ENCODE results near the gene ARL15. TPM values are rescaled to one million over a fixed set of nuclear protein-coding genes. Genes with fewer than 3 reads are reported as not detected.

Gene ARL15
- total RNA-seq, 1 donor from 2014 or later = 42.3 TPM

GRCh38 chr5:54257366-54258118, 52.8 kb downstream of the ARL15 start:
- H3K9ac ChIP-seq (ENCODE audit: low read depth in 1 of 3, low read length in 3 of 3) = no peak overlapping the region
- no peaks in the 10 kb centered on the region for H3K27me3 ChIP-seq (ENCODE audit: control insufficient read depth in 3 of 3, insufficient read depth in 3 of 3, low read length in 3 of 3)
- no peaks in the 10 kb centered on the region for H3K9me3 ChIP-seq (ENCODE audit: control insufficient read depth in 3 of 3, low read length in 3 of 3)
- H3K4me3 ChIP-seq (ENCODE audit: low read length in 3 of 3) = no peak overlapping the region
- H3K36me3 ChIP-seq (ENCODE audit: control insufficient read depth in 3 of 3, insufficient read depth in 3 of 3, low read length in 3 of 3) = no peaks in the 10 kb centered on the region
- no peak overlapping the region for H3K27ac ChIP-seq (ENCODE audit: low read depth, low read length)
- peaks cover 0 to 3% (median 0%) of the 10 kb centered on the region in 3 donors for H3K4me1 ChIP-seq (ENCODE audit: control insufficient read depth in 3 of 3, insufficient read depth in 3 of 3, low read length in 3 of 3)

- no peak overlapping the region for H3K27ac ChIP-seq (ENCODE audit: low read depth, low read length)
- H3K9ac ChIP-seq (ENCODE audit: low read depth in 1 of 3, low read length in 3 of 3) = peak overlapping the region in 2 of 3 donors; percentile 26 to 48
- H3K9me3 ChIP-seq (ENCODE audit: control insufficient read depth in 3 of 3, low read length in 3 of 3) = no peaks in the 10 kb centered on the region
- peak overlapping the region in 2 of 3 donors; percentile 7 to 64 for H3K4me3 ChIP-seq (ENCODE audit: low read length in 3 of 3)
- H3K4me1 ChIP-seq (ENCODE audit: control insufficient read depth in 3 of 3, insufficient read depth in 3 of 3, low read length in 3 of 3) = peaks cover 3% of the 10 kb centered on the region in 3 donors
- H3K36me3 ChIP-seq (ENCODE audit: control insufficient read depth in 3 of 3, insufficient read depth in 3 of 3, low read length in 3 of 3) = no peaks in the 10 kb centered on the region
- H3K27me3 ChIP-seq (ENCODE audit: control insufficient read depth in 3 of 3, insufficient read depth in 3 of 3, low read length in 3 of 3) = no peaks in the 10 kb centered on the region
These were observed 55.7 kb downstream of the ARL15 start for GRCh38 chr5:54254482-54255198.

- no peaks in the 10 kb centered on the region for H3K36me3 ChIP-seq (ENCODE audit: control insufficient read depth in 3 of 3, insufficient read depth in 3 of 3, low read length in 3 of 3)
- no peak overlapping the region for H3K9ac ChIP-seq (ENCODE audit: low read depth in 1 of 3, low read length in 3 of 3)
- H3K4me3 ChIP-seq (ENCODE audit: low read length in 3 of 3) = no peak overlapping the region
- no peaks in the 10 kb centered on the region for H3K27me3 ChIP-seq (ENCODE audit: control insufficient read depth in 3 of 3, insufficient read depth in 3 of 3, low read length in 3 of 3)
- H3K9me3 ChIP-seq (ENCODE audit: control insufficient read depth in 3 of 3, low read length in 3 of 3) = no peaks in the 10 kb centered on the region
- peaks cover 3 to 4% (median 3%) of the 10 kb centered on the region in 3 donors for H3K4me1 ChIP-seq (ENCODE audit: control insufficient read depth in 3 of 3, insufficient read depth in 3 of 3, low read length in 3 of 3)
- no peak overlapping the region for H3K27ac ChIP-seq (ENCODE audit: low read depth, low read length)
These were observed 58.4 kb downstream of the ARL15 start for GRCh38 chr5:54251981-54252380.

- Histone ChIP-seq H3K4me1 (ENCODE audit: control insufficient read depth in 3 of 3, insufficient read depth in 3 of 3, low read length in 3 of 3) (peaks cover 0 to 4% (median 3%) of the 10 kb centered on the region in 3 donors), H3K9me3 (ENCODE audit: control insufficient read depth in 3 of 3, low read length in 3 of 3) (no peaks in the 10 kb centered on the region), H3K27ac (ENCODE audit: low read depth, low read length) (no peak overlapping the region), H3K4me3 (ENCODE audit: low read length in 3 of 3) (no peak overlapping the region), H3K36me3 (ENCODE audit: control insufficient read depth in 3 of 3, insufficient read depth in 3 of 3, low read length in 3 of 3) (no peaks in the 10 kb centered on the region), H3K9ac (ENCODE audit: low read depth in 1 of 3, low read length in 3 of 3) (no peak overlapping the region), H3K27me3 (ENCODE audit: control insufficient read depth in 3 of 3, insufficient read depth in 3 of 3, low read length in 3 of 3) (no peaks in the 10 kb centered on the region)
These were observed 61.0 kb downstream of the ARL15 start for GRCh38 chr5:54249210-54250028.

- no peaks in the 10 kb centered on the region for H3K27me3 ChIP-seq (ENCODE audit: control insufficient read depth in 3 of 3, insufficient read depth in 3 of 3, low read length in 3 of 3)
These were observed 63.1 kb downstream of the ARL15 start for GRCh38 chr5:54247226-54247625.

GRCh38 chr5:54243483-54244080, 66.8 kb downstream of the ARL15 start:
- H3K9ac ChIP-seq (ENCODE audit: low read depth in 1 of 3, low read length in 3 of 3) = no peak overlapping the region
- no peaks in the 10 kb centered on the region for H3K27me3 ChIP-seq (ENCODE audit: control insufficient read depth in 3 of 3, insufficient read depth in 3 of 3, low read length in 3 of 3)
- no peaks in the 10 kb centered on the region for H3K4me1 ChIP-seq (ENCODE audit: control insufficient read depth in 3 of 3, insufficient read depth in 3 of 3, low read length in 3 of 3)
- no peaks in the 10 kb centered on the region for H3K36me3 ChIP-seq (ENCODE audit: control insufficient read depth in 3 of 3, insufficient read depth in 3 of 3, low read length in 3 of 3)
- H3K27ac ChIP-seq (ENCODE audit: low read depth, low read length) = no peak overlapping the region
- H3K9me3 ChIP-seq (ENCODE audit: control insufficient read depth in 3 of 3, low read length in 3 of 3) = no peaks in the 10 kb centered on the region
- H3K4me3 ChIP-seq (ENCODE audit: low read length in 3 of 3) = no peak overlapping the region

More at GRCh38 chr5:54247226-54247625, 63.1 kb downstream of the ARL15 start:
- Histone ChIP-seq H3K4me3 (ENCODE audit: low read length in 3 of 3) (no peak overlapping the region), H3K4me1 (ENCODE audit: control insufficient read depth in 3 of 3, insufficient read depth in 3 of 3, low read length in 3 of 3) (peaks cover 0 to 4% (median 3%) of the 10 kb centered on the region in 3 donors), H3K9me3 (ENCODE audit: control insufficient read depth in 3 of 3, low read length in 3 of 3) (no peaks in the 10 kb centered on the region), H3K27ac (ENCODE audit: low read depth, low read length) (no peak overlapping the region), H3K36me3 (ENCODE audit: control insufficient read depth in 3 of 3, insufficient read depth in 3 of 3, low read length in 3 of 3) (no peaks in the 10 kb centered on the region), H3K9ac (ENCODE audit: low read depth in 1 of 3, low read length in 3 of 3) (no peak overlapping the region)

- H3K4me1 ChIP-seq (ENCODE audit: control insufficient read depth in 3 of 3, insufficient read depth in 3 of 3, low read length in 3 of 3) = no peaks in the 10 kb centered on the region
- no peak overlapping the region for H3K27ac ChIP-seq (ENCODE audit: low read depth, low read length)
- no peaks in the 10 kb centered on the region for H3K36me3 ChIP-seq (ENCODE audit: control insufficient read depth in 3 of 3, insufficient read depth in 3 of 3, low read length in 3 of 3)
- no peaks in the 10 kb centered on the region for H3K27me3 ChIP-seq (ENCODE audit: control insufficient read depth in 3 of 3, insufficient read depth in 3 of 3, low read length in 3 of 3)
- H3K9me3 ChIP-seq (ENCODE audit: control insufficient read depth in 3 of 3, low read length in 3 of 3) = no peaks in the 10 kb centered on the region
- H3K9ac ChIP-seq (ENCODE audit: low read depth in 1 of 3, low read length in 3 of 3) = no peak overlapping the region
- no peak overlapping the region for H3K4me3 ChIP-seq (ENCODE audit: low read length in 3 of 3)
These were observed 68.1 kb downstream of the ARL15 start for GRCh38 chr5:54242297-54242696.

- no peak overlapping the region for H3K27ac ChIP-seq (ENCODE audit: low read depth, low read length)
- H3K9me3 ChIP-seq (ENCODE audit: control insufficient read depth in 3 of 3, low read length in 3 of 3) = no peaks in the 10 kb centered on the region
- peaks cover 0 to 3% (median 0%) of the 10 kb centered on the region in 3 donors for H3K4me1 ChIP-seq (ENCODE audit: control insufficient read depth in 3 of 3, insufficient read depth in 3 of 3, low read length in 3 of 3)
- H3K27me3 ChIP-seq (ENCODE audit: control insufficient read depth in 3 of 3, insufficient read depth in 3 of 3, low read length in 3 of 3) = no peaks in the 10 kb centered on the region
- H3K4me3 ChIP-seq (ENCODE audit: low read length in 3 of 3) = no peak overlapping the region
- H3K36me3 ChIP-seq (ENCODE audit: control insufficient read depth in 3 of 3, insufficient read depth in 3 of 3, low read length in 3 of 3) = no peaks in the 10 kb centered on the region
- H3K9ac ChIP-seq (ENCODE audit: low read depth in 1 of 3, low read length in 3 of 3) = no peak overlapping the region
These were observed 76.0 kb downstream of the ARL15 start for GRCh38 chr5:54234304-54234933.

GRCh38 chr5:54230936-54231685, 79.3 kb downstream of the ARL15 start:
- H3K27ac ChIP-seq (ENCODE audit: low read depth, low read length) = no peak overlapping the region
- H3K4me1 ChIP-seq (ENCODE audit: control insufficient read depth in 3 of 3, insufficient read depth in 3 of 3, low read length in 3 of 3) = peaks cover 0 to 4% (median 0%) of the 10 kb centered on the region in 3 donors
- H3K36me3 ChIP-seq (ENCODE audit: control insufficient read depth in 3 of 3, insufficient read depth in 3 of 3, low read length in 3 of 3) = no peaks in the 10 kb centered on the region
- H3K4me3 ChIP-seq (ENCODE audit: low read length in 3 of 3) = no peak overlapping the region
- H3K9ac ChIP-seq (ENCODE audit: low read depth in 1 of 3, low read length in 3 of 3) = no peak overlapping the region
- H3K9me3 ChIP-seq (ENCODE audit: control insufficient read depth in 3 of 3, low read length in 3 of 3) = no peaks in the 10 kb centered on the region
- H3K27me3 ChIP-seq (ENCODE audit: control insufficient read depth in 3 of 3, insufficient read depth in 3 of 3, low read length in 3 of 3) = no peaks in the 10 kb centered on the region

Data from skeletal muscle tissue (tissue), 4 donors.